Measurements from ENCODE around the gene CDH4. TPM values are rescaled to one million over a fixed set of nuclear protein-coding genes. Genes with fewer than 3 reads are reported as not detected.

Gene CDH4
- polyA plus RNA-seq, 4 donors, result 0.09 to 4.1 (median 0.25) TPM

- WGBS, 3 donors, result 78 to 83% (median 80%) methylated on average over 8 of the region's 8 CpGs
- Histone ChIP-seq H3K4me1 (ENCODE audit: control insufficient read depth in 3 of 3, insufficient read depth in 2 of 3, low read depth in 1 of 3, low read length in 2 of 3) (no peaks in the 10 kb centered on the region), H3K9me3 (ENCODE audit: control insufficient read depth in 2 of 2, insufficient read depth in 1 of 2, low read depth in 1 of 2, low read length in 1 of 2) (no peaks in the 10 kb centered on the region), H3K27me3 (ENCODE audit: control insufficient read depth in 3 of 3, insufficient read depth in 3 of 3, low read length in 3 of 3) (no peaks in the 10 kb centered on the region), H3K27ac (ENCODE audit: low read depth in 1 of 3, low read length in 2 of 3) (no peak overlapping the region), H3K4me3 (ENCODE audit: low read depth in 1 of 3, low read length in 3 of 3) (no peak overlapping the region), H3K36me3 (ENCODE audit: control insufficient read depth in 3 of 3, insufficient read depth in 2 of 3, low read depth in 1 of 3, low read length in 3 of 3) (no peaks in the 10 kb centered on the region)
- FAIRE-seq (no peak), DNase-seq (no peak)
Measured at GRCh38 chr20:61564628-61565027, 312.6 kb downstream of the CDH4 start.

GRCh38 chr20:61565791-61566190 is 313.7 kb downstream of the CDH4 start:
- H3K27ac ChIP-seq (ENCODE audit: low read depth in 1 of 3, low read length in 2 of 3), result no peak overlapping the region

GRCh38 chr20:61566691-61567090 is 314.6 kb downstream of the CDH4 start:
- no peak overlapping the region for H3K4me3 ChIP-seq (ENCODE audit: low read depth in 1 of 3, low read length in 3 of 3)
- H3K9me3 ChIP-seq (ENCODE audit: control insufficient read depth in 2 of 2, insufficient read depth in 1 of 2, low read depth in 1 of 2, low read length in 1 of 2), result no peaks in the 10 kb centered on the region
- FAIRE-seq (no peak), DNase-seq (no peak)
- no peaks in the 10 kb centered on the region for H3K36me3 ChIP-seq (ENCODE audit: control insufficient read depth in 3 of 3, insufficient read depth in 2 of 3, low read depth in 1 of 3, low read length in 3 of 3)
- H3K27ac ChIP-seq (ENCODE audit: low read depth in 1 of 3, low read length in 2 of 3), result no peak overlapping the region
- H3K27me3 ChIP-seq (ENCODE audit: control insufficient read depth in 3 of 3, insufficient read depth in 3 of 3, low read length in 3 of 3), result no peaks in the 10 kb centered on the region
- WGBS, 3 donors, result 82 to 88% (median 83%) methylated on average over 22 of the region's 22 CpGs
- no peaks in the 10 kb centered on the region for H3K4me1 ChIP-seq (ENCODE audit: control insufficient read depth in 3 of 3, insufficient read depth in 2 of 3, low read depth in 1 of 3, low read length in 2 of 3)

More at GRCh38 chr20:61565791-61566190, 313.7 kb downstream of the CDH4 start:
- WGBS, 3 donors, result 81 to 90% (median 85%) methylated on average over 11 to 12 of the region's 12 CpGs
- no peaks in the 10 kb centered on the region for H3K27me3 ChIP-seq (ENCODE audit: control insufficient read depth in 3 of 3, insufficient read depth in 3 of 3, low read length in 3 of 3)
- no peak overlapping the region for H3K4me3 ChIP-seq (ENCODE audit: low read depth in 1 of 3, low read length in 3 of 3)
- no peaks in the 10 kb centered on the region for H3K36me3 ChIP-seq (ENCODE audit: control insufficient read depth in 3 of 3, insufficient read depth in 2 of 3, low read depth in 1 of 3, low read length in 3 of 3)
- H3K9me3 ChIP-seq (ENCODE audit: control insufficient read depth in 2 of 2, insufficient read depth in 1 of 2, low read depth in 1 of 2, low read length in 1 of 2), result no peaks in the 10 kb centered on the region
- FAIRE-seq (no peak), DNase-seq (no peak)
- no peaks in the 10 kb centered on the region for H3K4me1 ChIP-seq (ENCODE audit: control insufficient read depth in 3 of 3, insufficient read depth in 2 of 3, low read depth in 1 of 3, low read length in 2 of 3)

GRCh38 chr20:61567204-61567603 is 315.1 kb downstream of the CDH4 start:
- H3K4me1 ChIP-seq (ENCODE audit: control insufficient read depth in 3 of 3, insufficient read depth in 2 of 3, low read depth in 1 of 3, low read length in 2 of 3), result no peaks in the 10 kb centered on the region
- DNase-seq, result no peak
- no peak overlapping the region for H3K4me3 ChIP-seq (ENCODE audit: low read depth in 1 of 3, low read length in 3 of 3)
- H3K9me3 ChIP-seq (ENCODE audit: control insufficient read depth in 2 of 2, insufficient read depth in 1 of 2, low read depth in 1 of 2, low read length in 1 of 2), result no peaks in the 10 kb centered on the region
- no peaks in the 10 kb centered on the region for H3K36me3 ChIP-seq (ENCODE audit: control insufficient read depth in 3 of 3, insufficient read depth in 2 of 3, low read depth in 1 of 3, low read length in 3 of 3)
- no peak for FAIRE-seq
- no peaks in the 10 kb centered on the region for H3K27me3 ChIP-seq (ENCODE audit: control insufficient read depth in 3 of 3, insufficient read depth in 3 of 3, low read length in 3 of 3)
- WGBS, 3 donors, result 39 to 44% (median 41%) methylated on average over 4 of the region's 4 CpGs
- no peak overlapping the region for H3K27ac ChIP-seq (ENCODE audit: low read depth in 1 of 3, low read length in 2 of 3)

- no peaks in the 10 kb centered on the region for H3K4me1 ChIP-seq (ENCODE audit: control insufficient read depth in 3 of 3, insufficient read depth in 2 of 3, low read depth in 1 of 3, low read length in 2 of 3)
- FAIRE-seq (no peak), DNase-seq (no peak)
- WGBS, 3 donors, result 88 to 94% (median 90%) methylated on average over 10 of the region's 10 CpGs
- H3K27me3 ChIP-seq (ENCODE audit: control insufficient read depth in 3 of 3, insufficient read depth in 3 of 3, low read length in 3 of 3), result no peaks in the 10 kb centered on the region
- no peak overlapping the region for H3K27ac ChIP-seq (ENCODE audit: low read depth in 1 of 3, low read length in 2 of 3)
- H3K4me3 ChIP-seq (ENCODE audit: low read depth in 1 of 3, low read length in 3 of 3), result no peak overlapping the region
- no peaks in the 10 kb centered on the region for H3K9me3 ChIP-seq (ENCODE audit: control insufficient read depth in 2 of 2, insufficient read depth in 1 of 2, low read depth in 1 of 2, low read length in 1 of 2)
- H3K36me3 ChIP-seq (ENCODE audit: control insufficient read depth in 3 of 3, insufficient read depth in 2 of 3, low read depth in 1 of 3, low read length in 3 of 3), result no peaks in the 10 kb centered on the region
Measured at GRCh38 chr20:61569825-61570224, 317.8 kb downstream of the CDH4 start.

GRCh38 chr20:61570646-61571195 is 318.7 kb downstream of the CDH4 start:
- Histone ChIP-seq H3K4me3 (ENCODE audit: low read depth in 1 of 3, low read length in 3 of 3) (no peak overlapping the region), H3K9me3 (ENCODE audit: control insufficient read depth in 2 of 2, insufficient read depth in 1 of 2, low read depth in 1 of 2, low read length in 1 of 2) (no peaks in the 10 kb centered on the region), H3K27ac (ENCODE audit: low read depth in 1 of 3, low read length in 2 of 3) (no peak overlapping the region), H3K4me1 (ENCODE audit: control insufficient read depth in 3 of 3, insufficient read depth in 2 of 3, low read depth in 1 of 3, low read length in 2 of 3) (no peaks in the 10 kb centered on the region), H3K27me3 (ENCODE audit: control insufficient read depth in 3 of 3, insufficient read depth in 3 of 3, low read length in 3 of 3) (no peaks in the 10 kb centered on the region), H3K36me3 (ENCODE audit: control insufficient read depth in 3 of 3, insufficient read depth in 2 of 3, low read depth in 1 of 3, low read length in 3 of 3) (no peaks in the 10 kb centered on the region)
- FAIRE-seq, result no peak
- DNase-seq, result no peak
- WGBS, 3 donors, result 78 to 83% (median 81%) methylated on average over 14 of the region's 14 CpGs

- Histone ChIP-seq H3K27me3 (ENCODE audit: control insufficient read depth in 3 of 3, insufficient read depth in 3 of 3, low read length in 3 of 3) (no peaks in the 10 kb centered on the region), H3K4me3 (ENCODE audit: low read depth in 1 of 3, low read length in 3 of 3) (no peak overlapping the region), H3K36me3 (ENCODE audit: control insufficient read depth in 3 of 3, insufficient read depth in 2 of 3, low read depth in 1 of 3, low read length in 3 of 3) (no peaks in the 10 kb centered on the region), H3K9me3 (ENCODE audit: control insufficient read depth in 2 of 2, insufficient read depth in 1 of 2, low read depth in 1 of 2, low read length in 1 of 2) (no peaks in the 10 kb centered on the region), H3K4me1 (ENCODE audit: control insufficient read depth in 3 of 3, insufficient read depth in 2 of 3, low read depth in 1 of 3, low read length in 2 of 3) (no peaks in the 10 kb centered on the region), H3K27ac (ENCODE audit: low read depth in 1 of 3, low read length in 2 of 3) (no peak overlapping the region)
- DNase-seq (no peak), FAIRE-seq (no peak)
- 82 to 87% (median 85%) methylated on average over 9 of the region's 9 CpGs for WGBS, 3 donors
Measured at GRCh38 chr20:61571221-61571620, 319.2 kb downstream of the CDH4 start.

- H3K4me1 ChIP-seq (ENCODE audit: control insufficient read depth in 3 of 3, insufficient read depth in 2 of 3, low read depth in 1 of 3, low read length in 2 of 3), result no peaks in the 10 kb centered on the region
- no peaks in the 10 kb centered on the region for H3K9me3 ChIP-seq (ENCODE audit: control insufficient read depth in 2 of 2, insufficient read depth in 1 of 2, low read depth in 1 of 2, low read length in 1 of 2)
- H3K27me3 ChIP-seq (ENCODE audit: control insufficient read depth in 3 of 3, insufficient read depth in 3 of 3, low read length in 3 of 3), result no peaks in the 10 kb centered on the region
- no peak for DNase-seq
- no peaks in the 10 kb centered on the region for H3K36me3 ChIP-seq (ENCODE audit: control insufficient read depth in 3 of 3, insufficient read depth in 2 of 3, low read depth in 1 of 3, low read length in 3 of 3)
- 66 to 67% (median 66%) methylated on average over 13 of the region's 13 CpGs for WGBS, 3 donors
- H3K27ac ChIP-seq (ENCODE audit: low read depth in 1 of 3, low read length in 2 of 3), result no peak overlapping the region
- FAIRE-seq, result no peak
- H3K4me3 ChIP-seq (ENCODE audit: low read depth in 1 of 3, low read length in 3 of 3), result no peak overlapping the region
Measured at GRCh38 chr20:61571916-61572711, 320.1 kb downstream of the CDH4 start.
